ENCODE results near the gene MOB3B. TPM values are rescaled to one million over a fixed set of nuclear protein-coding genes. Genes with fewer than 3 reads are reported as not detected.

The MOB3B gene
- total and polyA plus RNA-seq, 10 of the 15 experiments (the other 5 are each of a cell fraction or from before 2014, with no cell fraction given), result 0.44 to 2.7 (median 0.91) TPM

DNA sequence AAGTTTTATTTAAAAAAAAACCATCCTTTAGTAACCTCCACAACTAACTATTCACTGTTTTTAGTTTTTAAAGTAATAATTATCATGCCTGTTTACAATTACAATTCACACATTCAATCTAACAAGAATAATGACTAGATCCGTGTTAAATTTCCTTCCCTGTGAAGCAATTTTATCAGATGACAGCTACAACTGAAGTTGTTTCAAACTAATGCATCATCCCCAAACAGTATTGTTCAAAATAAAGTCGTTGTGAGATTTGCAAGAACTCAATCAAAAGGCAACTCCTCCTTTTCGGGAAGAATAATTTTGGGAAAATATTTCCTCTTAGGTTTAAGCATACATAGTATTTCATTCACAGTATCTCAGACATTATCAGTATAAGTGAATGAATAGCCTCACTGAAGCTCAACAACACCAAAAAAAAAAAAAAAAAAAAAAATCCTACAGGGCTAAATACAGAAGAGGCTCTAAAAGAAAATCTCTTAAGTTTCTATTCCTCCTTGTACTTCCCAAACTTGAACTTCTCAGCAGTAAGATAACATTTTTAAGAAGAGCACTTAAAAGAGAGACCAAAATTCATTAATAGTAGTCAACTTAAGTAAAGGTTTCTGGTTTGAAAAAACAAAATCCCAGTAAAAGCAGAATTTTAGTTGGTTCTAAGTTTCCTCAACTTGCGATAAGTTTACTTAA lies 34.3 kb upstream of the MOB3B start (continued):
- no peak for TF ChIP-seq ZNF592 (IDR thresholded peaks at IDR 0.05)
- no peak for TF ChIP-seq RAD21 (IDR thresholded peaks at IDR 0.05; ENCODE audit: insufficient read depth, low read depth, low read length)
- TF ChIP-seq, protein P1, sequence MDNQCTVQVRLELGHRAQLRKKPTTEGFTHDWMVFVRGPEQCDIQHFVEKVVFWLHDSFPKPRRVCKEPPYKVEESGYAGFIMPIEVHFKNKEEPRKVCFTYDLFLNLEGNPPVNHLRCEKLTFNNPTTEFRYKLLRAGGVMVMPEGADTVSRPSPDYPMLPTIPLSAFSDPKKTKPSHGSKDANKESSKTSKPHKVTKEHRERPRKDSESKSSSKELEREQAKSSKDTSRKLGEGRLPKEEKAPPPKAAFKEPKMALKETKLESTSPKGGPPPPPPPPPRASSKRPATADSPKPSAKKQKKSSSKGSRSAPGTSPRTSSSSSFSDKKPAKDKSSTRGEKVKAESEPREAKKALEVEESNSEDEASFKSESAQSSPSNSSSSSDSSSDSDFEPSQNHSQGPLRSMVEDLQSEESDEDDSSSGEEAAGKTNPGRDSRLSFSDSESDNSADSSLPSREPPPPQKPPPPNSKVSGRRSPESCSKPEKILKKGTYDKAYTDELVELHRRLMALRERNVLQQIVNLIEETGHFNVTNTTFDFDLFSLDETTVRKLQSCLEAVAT (IDR thresholded peaks at IDR 0.05), result no peak
- no peak for TF ChIP-seq MXI1 (IDR thresholded peaks at IDR 0.05; ENCODE audit: low read depth, low read length)
- no peak for TF ChIP-seq PBX3 (IDR thresholded peaks at IDR 0.05; ENCODE audit: insufficient replicate concordance, low read depth, low read length)
- no peak for TF ChIP-seq IKZF2 (IDR thresholded peaks at IDR 0.05)
- TF ChIP-seq LARP7 (IDR thresholded peaks at IDR 0.05), result no peak
- TF ChIP-seq CBFB (IDR thresholded peaks at IDR 0.05; ENCODE audit: low read depth), result no peak

Measured in GM12878 (cell line).